Cardiac fibroblast (primary cell): Measurements from ENCODE around the gene BANP.

Experiments used
- DNase-seq, 2 donors: peaks; one replicate each; pipeline versions ENCODE4 v3.0.0 to v3.0.0-alpha.2; 2010; ENCODE audit warnings: low read depth in 2 of 2
- H3K4me3 ChIP-seq, 2 donors: replicated peaks in 1 of 2; 1 replicate in 1 of 2; 2 replicates in 1 of 2; pipeline ENCODE4 v1.5.1; 2011; ENCODE audit warnings: low read depth in 2 of 2, low read length in 2 of 2, mild to moderate bottlenecking in 2 of 2, moderate library complexity in 1 of 2
- TF ChIP-seq, protein P1 (sequence below): IDR thresholded peaks from one replicate; pipeline ENCODE4 v1.5.1; 2011; ENCODE audit warnings: low read depth, mild to moderate bottlenecking, low read length, inconsistent platforms

The BANP gene

DNA sequence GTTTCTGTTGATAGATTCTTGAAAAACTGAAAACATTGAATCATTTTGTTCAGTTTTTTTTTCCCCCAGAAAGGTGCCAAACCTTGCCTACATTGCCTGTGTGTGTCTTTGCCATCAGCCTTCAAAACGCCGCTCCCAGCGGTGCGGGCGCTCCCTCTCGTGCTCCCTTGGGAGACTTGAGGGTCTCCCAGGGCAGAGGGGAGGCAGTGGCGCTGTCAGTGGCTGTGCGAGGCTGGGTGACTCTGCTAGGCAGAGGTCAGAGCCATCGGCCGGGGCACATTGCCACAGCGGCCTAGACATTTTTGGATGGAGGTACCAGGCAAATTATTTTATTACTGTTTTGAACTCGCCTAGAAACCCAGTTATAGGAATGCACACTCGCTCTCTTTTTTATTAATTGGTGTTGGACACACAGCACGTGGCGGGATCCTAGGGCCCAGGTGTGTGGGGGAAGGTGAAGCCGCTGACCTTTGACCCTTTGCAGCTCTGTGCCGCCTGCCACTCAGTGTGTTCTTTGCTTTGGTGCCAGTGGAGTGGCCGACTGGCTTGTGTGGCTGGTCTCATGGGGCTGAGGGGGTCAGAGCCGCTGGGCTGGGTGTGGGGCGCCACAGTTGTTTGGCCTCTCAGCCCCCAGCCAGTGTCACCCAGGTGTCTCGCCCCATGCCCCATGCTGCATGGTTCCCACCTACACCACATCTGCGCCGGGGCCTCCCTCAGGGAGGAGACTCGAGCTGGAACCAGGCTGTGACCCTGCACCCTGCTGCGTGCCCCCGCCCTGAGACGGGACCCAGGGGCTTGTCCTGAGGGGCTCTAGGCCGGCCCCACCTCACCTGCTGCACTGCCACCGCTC lies 115.7 kb downstream of the BANP start:
- TF ChIP-seq, protein P1, sequence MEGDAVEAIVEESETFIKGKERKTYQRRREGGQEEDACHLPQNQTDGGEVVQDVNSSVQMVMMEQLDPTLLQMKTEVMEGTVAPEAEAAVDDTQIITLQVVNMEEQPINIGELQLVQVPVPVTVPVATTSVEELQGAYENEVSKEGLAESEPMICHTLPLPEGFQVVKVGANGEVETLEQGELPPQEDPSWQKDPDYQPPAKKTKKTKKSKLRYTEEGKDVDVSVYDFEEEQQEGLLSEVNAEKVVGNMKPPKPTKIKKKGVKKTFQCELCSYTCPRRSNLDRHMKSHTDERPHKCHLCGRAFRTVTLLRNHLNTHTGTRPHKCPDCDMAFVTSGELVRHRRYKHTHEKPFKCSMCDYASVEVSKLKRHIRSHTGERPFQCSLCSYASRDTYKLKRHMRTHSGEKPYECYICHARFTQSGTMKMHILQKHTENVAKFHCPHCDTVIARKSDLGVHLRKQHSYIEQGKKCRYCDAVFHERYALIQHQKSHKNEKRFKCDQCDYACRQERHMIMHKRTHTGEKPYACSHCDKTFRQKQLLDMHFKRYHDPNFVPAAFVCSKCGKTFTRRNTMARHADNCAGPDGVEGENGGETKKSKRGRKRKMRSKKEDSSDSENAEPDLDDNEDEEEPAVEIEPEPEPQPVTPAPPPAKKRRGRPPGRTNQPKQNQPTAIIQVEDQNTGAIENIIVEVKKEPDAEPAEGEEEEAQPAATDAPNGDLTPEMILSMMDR: no peak
- H3K4me3 ChIP-seq: no peak overlapping the region
- no peak for DNase-seq

DNA sequence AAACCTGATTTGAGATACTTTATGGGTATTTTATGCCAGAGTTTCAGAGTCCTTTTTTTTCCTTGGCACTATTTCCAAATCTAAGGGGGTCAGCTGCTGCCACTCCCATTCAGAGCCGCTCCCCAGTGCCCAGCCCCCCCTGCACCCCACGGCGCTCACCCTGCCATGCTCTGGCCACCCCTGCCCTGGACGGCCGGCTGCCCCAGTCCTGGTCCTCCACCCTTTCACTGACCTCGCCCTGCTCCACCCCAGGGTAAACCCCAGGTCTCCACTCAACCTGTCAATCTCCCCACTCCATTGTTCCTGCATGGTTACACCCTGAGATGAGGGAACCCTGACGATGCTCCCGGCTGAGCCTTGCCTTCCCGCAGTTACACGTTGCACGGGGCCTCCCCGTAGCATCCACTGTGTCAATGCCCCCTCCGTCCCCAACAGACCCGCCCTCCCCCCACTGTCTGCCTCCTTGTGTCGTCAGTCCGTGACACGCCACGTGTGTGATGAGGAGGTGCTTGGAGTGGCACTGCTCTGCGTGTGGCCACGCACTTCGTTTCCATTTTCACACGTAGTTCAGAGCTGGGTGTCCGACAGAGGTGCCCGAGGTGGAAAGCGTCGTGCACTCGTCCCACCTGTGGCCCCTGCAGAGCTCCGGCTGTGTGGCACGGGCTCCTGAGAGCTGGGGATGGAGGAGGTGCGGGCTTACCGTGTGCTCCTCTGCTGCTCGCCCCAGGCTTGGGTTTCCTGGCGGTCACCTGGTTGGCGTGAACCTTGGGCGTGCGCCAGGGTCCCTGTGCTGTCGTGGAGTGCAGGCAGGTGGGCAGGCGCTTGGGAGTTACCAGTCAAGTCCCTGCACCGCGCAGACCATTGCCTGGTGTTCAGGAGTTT lies 116.5 kb downstream of the BANP start:
- TF ChIP-seq, protein P1: no peak
- H3K4me3 ChIP-seq: no peak overlapping the region
- DNase-seq: no peak

DNA sequence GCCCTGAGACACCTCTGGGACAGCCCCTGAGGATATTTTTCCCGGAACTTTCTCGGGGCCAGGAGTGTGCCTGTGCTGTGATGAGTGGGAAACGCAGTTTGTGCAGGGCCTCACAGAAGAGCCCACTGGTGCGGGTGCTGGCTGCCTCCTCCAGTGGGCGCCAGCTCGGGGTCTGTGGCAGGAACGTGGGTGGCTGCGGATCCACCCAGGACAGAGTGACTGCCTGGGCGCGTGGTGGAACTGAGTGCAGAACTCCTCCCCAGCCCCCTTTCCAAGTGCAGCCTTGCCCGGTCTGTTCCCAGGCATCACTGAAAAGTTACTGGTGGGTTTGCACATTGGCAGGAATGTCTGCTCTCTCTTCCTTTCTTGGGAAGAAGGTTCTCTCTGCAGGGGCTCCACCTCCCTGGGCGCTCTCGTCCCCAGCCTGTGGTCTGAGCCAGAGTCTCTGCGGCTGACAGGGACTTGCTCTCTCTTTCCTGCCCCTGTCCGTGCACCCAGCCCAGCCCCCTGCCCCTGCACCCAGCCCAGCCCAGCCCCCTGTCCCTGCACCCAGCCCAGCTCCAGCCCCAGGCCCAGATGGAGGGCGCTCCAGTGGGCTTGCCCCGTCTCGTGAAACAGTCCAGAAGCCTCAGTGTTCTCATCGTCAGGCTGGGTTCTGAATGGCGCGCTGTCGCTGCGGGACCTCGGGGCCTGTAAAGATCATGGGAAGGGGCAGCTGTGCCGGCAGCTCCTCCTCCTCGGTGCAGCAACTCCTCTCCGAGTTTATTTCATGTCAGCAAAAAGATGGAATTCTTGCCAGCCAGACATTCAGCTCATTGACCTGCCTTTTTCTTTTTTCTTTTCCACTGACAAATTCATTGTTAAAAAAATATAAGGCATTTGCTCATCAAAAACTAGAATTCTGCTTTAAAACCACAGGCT lies 117.5 kb downstream of the BANP start:
- no peak overlapping the region for H3K4me3 ChIP-seq
- no peak for DNase-seq

DNA sequence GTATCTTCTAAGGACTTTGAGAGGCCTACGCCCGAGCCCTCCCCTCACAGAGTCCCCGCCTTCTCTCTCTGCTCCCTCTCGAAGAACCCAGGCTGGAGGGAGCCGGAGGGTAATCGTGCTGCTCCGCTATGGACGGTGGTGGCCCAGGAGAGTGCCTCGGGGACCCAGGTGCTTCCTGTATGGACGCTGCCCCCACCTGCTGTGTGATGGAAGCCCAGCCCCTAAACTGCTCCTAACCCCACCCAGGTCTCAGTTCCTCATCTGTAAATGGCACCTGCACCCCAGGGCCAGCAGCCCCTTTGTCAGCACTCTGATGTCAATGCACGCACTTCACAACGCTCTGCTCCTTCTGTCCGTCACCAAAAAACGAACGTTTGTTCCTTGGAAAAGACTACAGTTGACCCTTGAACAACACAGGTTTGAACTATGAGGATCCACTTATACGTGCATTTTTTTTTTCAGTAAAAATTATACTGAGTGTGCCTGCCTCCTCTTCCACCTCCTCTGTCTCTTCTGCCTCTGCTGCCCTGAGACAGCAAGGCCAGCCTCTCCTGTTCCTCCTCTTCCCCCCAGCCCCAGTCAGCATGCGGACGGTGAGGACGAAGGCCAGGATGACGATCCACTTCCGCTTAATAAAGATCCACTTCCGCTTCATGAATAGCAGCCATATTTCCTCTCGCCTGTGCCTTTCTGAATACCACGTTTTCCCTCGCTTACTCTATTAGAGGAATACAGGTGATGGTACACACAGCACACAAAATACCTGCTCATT lies 118.3 kb downstream of the BANP start:
- H3K4me3 ChIP-seq: no peak overlapping the region
- TF ChIP-seq, protein P1: no peak
- no peak for DNase-seq

More for the DNA sequence above, 117.5 kb downstream of the BANP start:
- TF ChIP-seq, protein P1: no peak

DNA sequence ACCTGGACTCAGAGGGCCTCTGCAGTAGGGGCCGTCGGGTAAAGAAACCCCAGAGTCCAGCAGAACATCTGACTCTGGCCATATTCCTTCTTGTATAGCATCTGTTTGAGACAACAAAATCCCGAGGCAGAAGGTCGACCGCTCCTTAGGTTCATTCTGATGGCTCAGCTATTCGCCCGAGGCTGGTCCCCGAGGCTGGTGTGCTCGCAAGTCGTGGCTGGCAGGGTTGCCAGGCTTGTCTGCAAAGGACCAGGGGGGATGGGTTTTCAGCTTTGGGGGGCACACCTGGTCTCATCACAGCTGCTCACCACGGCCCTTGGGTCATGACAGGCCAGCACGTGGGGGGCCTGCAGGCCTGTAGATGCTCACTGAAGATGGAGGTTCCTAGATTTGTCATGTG lies 119.1 kb downstream of the BANP start:
- TF ChIP-seq, protein P1: no peak
- H3K4me3 ChIP-seq: no peak overlapping the region
- DNase-seq: no peak
